HG03442 (cell line): ENCODE measurements around the gene PLSCR3.
A peak's percentile ranks its signal among the peaks of the same experiment; 100 is the strongest.

Experiments used
- ATAC-seq: cut with Tn5 transposase; IDR thresholded peaks from one replicate; pipeline ENCODE4 v1.9.1; 2021; ENCODE audit warnings: mild to moderate bottlenecking, moderate library complexity; ENCODE audit not compliant: unreplicated experiment

Gene PLSCR3

DNA sequence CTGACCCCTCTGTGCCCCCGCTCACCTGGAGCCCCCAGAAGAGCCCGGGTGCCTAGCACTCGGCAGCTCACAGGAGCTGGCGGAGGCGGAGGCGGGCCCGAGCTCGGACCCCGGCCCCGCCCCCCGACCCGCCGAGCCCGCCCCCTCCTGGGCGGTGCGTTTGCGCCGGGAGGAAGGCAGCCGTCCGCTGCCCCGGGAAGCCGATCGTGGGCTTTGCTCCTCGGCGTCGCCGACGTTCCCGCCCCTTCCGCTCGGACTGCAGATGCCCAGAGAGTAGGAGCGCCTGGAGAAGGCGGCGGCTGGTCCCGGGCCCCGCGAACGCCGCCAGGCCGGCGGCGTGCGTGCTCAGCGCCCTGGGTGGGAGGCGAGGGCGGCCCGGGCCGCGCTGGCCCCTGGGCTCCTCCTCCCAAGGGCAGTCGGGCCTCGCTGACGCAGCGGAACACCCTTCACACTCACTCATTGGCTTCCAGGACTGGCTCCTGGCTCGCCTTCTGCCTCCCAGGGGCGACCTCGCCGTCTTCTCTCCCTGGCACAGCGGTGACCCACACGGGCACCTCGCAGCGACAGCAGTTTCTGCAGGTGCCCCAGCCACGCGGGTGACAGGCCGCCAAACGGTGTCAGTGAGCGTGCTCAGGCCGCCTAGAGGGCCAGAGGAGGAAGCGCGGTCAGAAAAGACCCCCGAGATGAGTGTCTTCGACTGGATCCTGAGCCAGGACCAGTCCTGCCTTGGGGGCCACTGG, at the start of gene PLSCR3:
Gene PLSCR3, minus strand, starts transcription at position 74 of the 740 bp plus-strand sequence. CDS start 415 bp downstream, outside the sequence.
- ATAC-seq, result peak; percentile 74

DNA sequence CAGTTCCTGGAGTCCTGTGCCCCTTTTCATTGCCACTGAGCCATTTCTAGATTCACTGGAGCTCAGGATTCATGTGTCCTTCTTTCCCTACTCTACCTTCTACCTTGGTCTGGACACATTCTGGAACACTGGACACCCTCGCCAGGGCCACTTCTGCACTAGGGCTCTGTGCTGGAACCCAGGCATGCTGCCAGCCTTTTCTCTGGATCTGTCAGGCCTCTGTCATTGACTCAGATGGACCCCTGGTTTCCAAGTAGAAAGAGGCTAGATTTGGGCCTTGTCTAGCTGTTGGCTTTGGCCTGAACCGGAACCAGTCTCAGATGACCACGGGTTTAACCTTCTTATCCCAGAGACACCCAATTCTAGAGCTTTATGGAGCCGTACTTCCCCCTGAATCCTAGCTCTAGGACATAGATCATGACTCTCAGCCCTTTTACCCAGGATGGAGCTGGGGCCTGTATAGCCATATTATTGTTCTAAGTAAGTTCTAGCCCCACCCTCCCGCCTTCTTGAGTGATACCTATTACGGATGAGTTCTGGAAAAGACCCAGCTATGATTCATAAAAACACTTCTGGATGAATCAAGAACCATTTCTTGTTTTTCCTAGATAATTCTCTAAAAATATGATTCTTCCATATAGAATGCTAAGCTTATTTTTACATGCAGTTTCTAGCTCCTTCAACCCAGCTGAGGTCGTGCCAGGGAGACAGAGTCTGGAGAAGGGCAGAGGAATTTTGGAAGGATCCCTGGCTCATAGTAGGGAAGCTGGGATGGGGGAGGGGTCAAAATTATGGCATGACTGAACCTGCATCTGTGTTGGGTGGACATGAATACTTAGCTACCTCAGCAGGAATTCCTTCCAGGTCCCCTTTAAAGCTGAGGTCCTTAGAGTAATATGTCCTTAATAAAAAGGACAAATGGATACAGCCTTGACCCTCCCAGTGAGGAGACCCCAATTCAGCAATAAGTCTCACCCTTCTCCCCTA, 49.5 kb upstream of the PLSCR3 start:
- no peak for ATAC-seq

DNA sequence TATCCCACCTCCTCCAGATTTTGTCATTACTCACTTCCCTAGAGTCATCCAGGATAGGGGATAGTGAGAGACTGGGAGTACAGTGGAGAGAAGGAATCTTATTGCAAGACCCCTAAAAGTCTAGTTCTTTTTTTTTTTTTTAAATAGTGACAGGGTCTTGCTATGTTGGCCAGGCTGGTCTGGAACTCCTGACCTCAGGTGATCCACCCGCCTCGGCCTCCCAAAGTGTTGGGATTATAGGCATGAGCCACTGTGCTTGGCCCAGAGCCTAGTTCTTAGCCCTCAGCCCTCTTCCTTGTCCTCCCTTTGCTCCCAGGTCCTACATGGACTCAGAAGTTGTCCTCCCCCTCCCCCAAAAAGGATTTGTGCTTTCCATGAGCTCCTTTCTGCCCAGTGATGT, 47.8 kb upstream of the PLSCR3 start:
- ATAC-seq, result no peak

DNA sequence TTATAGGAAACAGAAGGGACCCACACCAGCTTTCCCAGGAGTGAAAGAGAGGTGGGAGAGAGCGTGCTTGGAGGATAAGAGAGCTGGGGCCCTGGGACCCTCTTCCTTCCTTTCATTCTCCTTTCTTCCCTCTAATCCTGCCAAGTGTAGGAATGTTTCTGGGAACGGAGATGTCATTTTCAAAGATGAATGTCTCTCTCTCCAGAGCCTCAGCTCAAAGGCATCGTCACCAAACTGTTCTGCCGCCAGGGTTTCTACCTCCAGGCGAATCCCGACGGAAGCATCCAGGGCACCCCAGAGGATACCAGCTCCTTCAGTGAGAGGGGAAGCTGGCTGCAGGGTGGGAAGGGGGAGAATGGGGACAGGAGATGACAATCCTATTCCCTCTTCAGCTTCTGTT, 46.9 kb upstream of the PLSCR3 start:
- no peak for ATAC-seq

DNA sequence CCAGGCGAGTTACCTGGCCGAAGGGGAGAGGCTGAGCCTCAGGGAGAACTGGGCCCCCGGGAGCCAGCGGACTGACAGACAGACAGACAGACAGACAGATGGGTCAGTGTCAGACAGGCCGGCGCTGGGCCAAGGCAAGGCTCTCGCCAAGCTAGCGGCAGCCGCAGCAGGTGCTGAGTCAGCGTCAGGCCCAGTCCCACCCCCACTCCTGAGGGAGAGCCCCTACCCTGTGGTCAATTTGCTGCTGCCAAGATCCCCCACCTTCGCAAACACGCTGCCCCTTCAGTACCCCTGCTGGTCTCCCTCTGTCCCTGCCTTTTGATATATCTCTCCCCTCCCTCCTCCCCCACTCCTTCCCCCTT, 46.5 kb upstream of the PLSCR3 start:
- ATAC-seq, result no peak

DNA sequence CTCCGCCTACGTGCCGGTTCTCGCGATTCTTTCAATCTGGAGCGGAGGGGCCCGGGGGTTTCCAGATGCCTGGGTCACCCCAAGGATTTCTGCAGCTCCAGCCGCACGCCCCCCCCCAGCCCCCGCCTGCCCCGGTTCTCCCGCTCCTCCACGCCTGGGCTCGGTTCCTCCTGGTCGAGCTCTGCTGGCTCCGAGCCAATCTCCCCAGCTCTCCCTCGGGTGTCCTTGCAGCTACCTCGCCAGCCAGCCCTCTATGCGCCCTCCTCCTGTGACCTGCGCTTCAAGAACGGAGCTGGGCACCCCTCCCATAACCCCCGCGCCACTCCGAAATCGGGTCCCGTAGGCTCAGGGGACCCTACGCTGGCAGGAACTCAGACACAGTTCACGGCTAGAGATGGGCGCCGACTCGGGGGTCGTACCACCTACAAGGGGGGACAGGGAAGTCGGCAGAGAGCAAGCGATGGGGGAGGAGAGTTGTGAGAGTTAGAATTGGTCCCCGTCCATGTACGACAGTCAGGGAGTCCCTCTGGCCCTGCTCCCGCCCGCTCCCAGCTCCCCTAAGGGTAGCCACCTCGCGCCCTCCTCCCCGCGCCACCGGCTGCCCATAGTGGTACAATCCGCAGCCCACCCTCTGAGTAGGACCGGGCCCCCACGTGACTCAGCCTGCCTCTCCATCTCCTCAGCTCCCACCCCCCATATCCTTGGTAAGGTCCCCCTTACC, 45.9 kb upstream of the PLSCR3 start:
- ATAC-seq, result no peak

DNA sequence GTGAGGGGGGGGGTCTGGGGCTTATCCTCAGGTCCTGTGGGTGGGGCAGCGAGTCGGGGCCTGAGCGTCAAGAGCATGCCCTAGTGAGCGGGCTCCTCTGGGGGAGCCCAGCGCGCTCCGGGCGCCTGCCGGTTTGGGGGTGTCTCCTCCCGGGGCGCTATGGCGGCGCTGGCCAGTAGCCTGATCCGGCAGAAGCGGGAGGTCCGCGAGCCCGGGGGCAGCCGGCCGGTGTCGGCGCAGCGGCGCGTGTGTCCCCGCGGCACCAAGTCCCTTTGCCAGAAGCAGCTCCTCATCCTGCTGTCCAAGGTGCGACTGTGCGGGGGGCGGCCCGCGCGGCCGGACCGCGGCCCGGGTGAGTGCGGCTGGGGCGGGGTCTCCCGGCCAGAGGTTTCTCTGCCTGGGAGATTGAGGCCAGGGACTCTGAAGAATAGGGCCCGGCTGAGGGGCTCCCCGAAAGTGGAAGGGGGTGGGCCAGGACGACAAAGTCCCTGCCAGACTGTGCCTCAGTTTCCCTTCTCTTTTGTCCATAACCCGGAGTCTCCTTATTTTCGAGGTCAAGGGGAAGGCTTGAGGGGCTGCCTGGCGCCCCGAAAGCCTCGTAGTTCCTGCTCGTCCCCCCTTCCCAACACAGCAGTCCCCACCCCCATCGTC, 45.3 kb upstream of the PLSCR3 start, which contains the start of gene FGF11:
Gene FGF11, plus strand, starts transcription at position 51 of the 651 bp plus-strand sequence. Its CDS starts 109 bp downstream, at position 160.
- ATAC-seq, result no peak

DNA sequence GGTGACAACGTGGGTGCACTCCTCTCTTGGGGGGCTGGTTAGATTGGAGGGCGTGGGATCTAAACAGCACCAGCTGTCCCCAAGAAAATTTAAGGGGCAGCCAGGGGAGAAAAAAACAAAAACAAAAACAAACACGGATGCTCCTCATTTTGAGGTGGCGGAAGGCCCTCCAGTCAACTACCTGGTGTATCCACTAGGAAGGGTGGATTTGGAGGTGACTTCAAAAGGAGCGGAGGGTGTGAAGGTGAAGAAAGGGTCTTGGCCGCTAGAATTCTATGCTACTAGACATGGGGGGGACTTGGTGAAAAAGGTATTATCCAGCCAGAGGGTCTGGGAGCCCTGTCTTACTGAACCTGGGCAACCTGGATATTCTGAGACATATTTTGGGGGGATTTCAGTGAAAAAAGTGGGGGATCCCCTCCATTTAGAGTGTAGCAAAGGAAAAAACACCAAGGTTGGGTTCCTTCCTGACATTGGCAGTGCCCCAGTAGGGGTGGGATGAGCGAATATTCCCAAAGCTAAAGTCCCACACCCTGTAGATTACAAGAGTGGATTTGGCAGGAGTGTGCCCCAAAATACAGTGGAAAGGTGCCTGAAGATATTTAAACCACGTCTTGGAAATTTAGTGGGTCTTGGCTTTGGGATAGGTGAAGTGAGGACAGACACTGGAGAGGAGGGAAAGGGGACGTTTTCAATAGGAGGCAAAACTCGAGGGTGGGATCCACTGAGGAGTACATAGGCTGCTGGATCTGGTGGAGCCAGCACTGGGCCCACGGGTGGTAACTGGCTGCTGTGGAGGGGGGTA, 44.5 kb upstream of the PLSCR3 start:
- ATAC-seq, result no peak

DNA sequence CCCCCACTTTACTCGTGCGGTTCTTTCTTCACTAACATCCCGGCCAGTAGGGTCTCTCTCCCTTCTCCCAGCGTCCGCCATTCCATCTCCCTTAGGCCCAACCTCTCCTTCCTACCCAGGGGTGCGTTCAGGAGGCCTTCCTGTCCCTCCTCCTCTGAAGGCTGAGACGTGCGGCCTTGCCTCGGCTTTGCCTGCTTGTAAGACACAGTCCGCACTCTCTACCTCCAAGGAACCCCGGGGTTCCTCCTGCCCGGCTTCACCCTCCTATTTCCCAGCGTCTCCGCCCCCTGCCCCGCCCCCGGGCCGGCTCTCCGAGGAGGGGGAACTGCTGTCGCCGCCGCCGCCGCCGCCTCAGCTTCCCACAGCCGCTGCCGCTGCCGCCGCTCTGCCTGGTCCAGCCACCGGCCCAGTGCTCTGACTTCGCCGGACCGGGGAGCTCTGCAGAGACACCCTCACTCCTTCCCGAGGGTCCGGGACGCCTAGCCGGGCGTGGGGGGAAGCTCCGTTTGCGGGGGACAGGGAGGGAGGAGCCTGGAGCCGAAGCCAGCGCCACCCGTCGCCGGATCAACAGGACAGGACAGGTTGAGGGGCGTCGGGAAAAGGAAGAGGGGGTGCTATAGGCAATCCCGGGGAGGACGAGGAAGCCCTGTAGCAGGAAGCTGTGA, 43.8 kb upstream of the PLSCR3 start:
- no peak for ATAC-seq

DNA sequence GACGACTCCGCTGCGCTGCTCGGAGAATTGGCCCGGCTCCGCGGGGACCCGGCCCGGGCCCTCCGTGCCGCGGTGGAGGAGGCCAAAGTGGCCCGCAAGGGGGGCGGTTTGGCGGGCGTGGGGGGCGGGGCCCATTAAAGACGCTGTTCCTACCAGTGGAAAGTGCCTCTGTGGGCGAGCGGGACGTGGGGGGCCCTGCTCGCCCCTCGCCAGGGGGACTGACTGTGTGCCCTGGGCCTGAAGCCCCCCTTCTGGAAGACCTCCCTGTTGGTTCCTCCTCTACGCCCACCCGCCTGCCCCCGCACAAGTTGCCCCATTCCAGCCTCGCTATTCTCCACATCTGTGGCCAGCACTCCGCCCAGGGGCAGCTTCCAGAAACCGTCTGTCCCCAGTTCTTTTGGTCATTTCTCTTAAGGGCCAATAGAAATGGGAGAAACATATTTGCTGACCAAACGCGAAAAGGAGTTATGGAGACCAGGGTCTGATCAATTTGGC, 43.1 kb upstream of the PLSCR3 start:
- ATAC-seq, result no peak

DNA sequence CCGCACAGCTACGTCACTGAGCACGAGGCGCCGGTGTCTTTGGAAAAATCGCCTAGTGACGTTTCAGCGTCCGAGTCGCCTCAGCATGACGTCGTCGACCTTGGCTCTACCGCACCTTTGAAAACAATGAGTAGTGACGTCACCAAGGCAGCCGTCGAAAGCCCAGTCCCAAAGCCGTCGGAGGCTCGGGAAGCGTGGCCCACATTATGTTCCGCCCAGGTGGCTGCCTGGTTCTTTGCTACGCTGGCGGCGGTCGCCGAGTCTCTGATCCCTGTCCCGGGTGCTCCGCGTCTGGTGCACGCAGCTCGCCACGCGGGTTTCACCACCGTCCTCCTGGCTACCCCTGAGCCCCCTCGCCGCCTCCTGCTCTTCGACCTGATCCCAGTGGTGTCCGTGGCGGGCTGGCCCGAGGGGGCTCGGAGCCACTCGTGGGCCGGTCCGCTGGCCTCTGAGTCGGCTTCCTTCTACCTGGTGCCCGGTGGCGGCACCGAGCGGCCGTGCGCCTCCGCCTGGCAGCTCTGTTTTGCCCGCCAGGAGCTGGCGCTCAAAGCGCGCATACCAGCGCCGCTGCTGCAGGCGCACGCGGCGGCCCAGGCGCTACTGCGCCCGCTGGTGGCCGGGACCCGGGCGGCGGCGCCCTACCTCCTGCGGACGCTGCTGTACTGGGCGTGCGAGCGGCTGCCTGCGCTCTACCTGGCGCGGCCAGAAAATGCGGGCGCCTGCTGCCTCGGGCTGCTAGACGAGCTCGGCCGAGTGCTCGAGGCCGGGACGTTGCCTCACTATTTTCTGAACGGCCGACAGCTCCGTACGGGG, 42.4 kb upstream of the PLSCR3 start:
- ATAC-seq, result peak; percentile 34

DNA sequence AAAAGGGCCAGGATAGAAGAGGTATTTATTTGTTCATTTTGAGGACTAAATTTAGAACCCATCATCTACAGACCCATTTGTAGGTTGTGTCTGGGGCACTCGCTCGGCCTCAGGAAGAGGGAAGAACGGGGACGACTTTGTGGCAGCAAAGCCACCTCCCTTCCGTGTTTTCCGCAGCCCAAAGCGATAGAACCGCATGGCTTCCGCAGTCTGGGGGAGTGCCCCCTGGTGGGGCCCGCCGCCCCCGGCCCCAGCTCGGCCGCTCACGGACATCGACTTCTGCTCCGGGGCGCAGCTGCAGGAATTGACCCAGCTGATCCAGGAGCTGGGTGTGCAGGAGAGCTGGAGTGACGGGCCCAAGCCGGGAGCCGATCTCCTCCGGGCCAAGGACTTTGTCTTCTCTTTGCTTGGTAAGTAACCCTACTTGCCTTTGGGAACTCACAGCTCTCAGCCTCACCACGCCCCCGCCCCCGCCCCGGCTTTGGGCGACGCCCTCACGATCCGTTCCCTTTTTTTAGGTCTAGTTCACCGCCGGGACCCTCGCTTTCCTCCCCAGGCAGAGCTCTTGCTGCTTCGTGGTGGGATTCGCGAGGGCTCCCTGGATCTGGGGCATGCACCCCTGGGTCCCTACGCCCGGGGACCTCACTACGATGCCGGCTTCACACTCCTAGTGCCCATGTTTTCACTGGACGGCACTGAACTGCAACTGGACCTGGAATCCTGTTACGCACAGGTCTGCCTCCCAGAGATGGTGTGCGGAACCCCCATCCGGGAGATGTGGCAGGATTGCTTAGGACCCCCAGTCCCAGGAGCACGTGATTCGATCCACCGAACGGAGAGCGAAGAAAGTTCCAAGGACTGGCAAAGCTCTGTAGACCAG, 41.6 kb upstream of the PLSCR3 start:
- no peak for ATAC-seq

DNA sequence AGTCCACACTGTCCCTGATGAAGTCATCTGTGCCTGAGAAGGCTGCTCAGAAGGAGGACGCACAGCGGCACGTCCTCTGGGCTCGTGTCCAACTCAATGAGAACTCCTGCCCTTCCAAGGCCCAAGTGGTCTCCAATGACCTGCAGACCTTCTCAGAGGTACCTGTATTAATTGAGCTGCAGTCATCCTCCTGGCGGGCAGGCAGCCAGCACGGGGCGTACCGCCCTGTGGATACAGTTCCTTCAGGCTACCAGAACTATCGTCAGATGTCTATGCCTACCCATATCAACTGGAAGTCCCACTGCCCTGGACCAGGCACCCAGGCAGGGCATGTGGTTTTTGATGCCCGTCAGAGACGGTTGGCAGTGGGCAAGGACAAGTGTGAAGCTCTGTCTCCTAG, 38.0 kb upstream of the PLSCR3 start:
- no peak for ATAC-seq

DNA sequence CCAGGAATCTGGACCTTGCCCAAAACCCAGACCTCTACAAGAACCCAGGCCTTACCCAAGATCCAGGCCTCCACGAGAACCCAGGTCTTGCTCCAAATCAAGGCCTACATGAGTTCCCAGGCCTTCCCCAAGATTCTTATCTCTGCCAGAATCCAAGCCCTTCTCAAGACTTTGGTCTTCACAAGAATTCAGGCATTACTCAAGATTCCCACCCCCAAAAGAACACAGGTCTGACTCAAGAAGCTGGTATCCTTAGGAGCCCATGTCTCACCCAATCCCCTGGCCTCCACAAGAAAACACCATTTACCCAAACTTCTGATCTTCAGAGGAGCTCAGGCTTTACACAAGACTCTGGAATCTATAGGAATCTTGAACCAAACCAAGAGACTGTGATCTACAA, 36.9 kb upstream of the PLSCR3 start:
- no peak for ATAC-seq

DNA sequence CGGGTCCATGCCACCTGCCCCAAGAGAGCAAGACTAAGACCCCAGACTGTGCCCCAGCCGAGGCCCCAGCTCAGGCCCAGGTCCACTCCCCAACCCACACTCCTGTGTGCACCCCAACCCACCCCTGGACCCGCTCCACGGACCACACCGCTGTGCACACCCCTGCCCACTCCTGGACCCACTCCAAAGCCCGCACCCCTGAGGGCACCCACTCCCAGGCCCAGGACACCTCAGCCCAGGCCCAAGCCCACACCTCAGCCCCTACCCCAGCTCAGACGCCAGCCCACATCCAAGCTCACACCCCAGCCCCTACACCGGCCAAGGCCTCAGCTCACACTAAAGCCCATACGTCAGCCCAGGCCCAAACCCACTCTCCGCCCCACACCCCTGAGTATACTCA, 35.4 kb upstream of the PLSCR3 start:
- no peak for ATAC-seq

DNA sequence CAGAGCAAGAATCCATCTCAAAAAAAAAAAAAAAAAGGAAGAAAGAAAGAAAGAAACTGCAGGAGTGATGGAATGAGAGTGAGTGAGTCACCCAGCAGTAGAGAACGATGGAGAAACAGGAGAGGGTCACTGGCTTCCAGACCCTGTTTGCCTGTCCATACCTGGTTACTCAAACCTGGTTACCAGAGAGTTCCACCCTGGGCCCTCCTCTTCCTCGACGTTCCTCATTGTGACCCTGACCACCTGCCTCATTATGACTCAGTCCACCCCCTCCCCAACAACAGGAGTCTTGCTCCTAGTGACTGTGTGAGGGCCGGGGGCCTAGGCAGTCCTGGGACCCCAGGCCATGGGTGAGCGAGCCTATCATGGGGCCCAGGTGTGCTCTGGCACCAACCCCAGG, 34.2 kb upstream of the PLSCR3 start, which contains the start of gene SPEM3:
Gene SPEM3, plus strand, starts transcription at position 301 of the 400 bp plus-strand sequence. Its CDS starts 46 bp downstream, at position 347.
- no peak for ATAC-seq

DNA sequence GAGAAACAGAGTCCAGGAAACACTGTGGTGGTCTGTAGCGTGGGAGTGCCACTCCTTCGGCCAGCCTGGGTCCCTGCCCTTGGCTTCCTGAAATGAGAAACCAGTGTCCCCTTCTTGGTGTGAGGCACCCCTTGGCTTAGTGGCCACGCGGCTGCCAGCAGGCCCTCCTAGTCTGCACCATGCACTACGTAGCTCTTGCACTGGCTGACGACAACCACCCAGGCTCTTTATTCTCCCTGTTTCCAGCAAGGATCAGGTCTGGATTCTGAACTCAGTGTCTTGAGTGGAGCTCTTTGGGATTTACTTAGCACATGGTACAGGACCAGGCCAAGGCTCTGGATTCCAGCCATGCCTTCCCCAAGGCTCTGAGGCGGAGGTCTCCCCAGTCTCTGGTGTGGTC, 33.2 kb upstream of the PLSCR3 start:
- no peak for ATAC-seq
